GM18507 (cell line): ENCODE results near the gene TRPC4.
A peak's percentile ranks its signal among the peaks of the same experiment; 100 is the strongest.
"Not testable (repeated sequence)": the region's sequence is repeated elsewhere in the genome, so short reads cannot be mapped to it uniquely, and the experiment has no call there.

Experiments
- DNase-seq: peaks from one replicate; pipeline ENCODE4 v3.0.0; 2011; ENCODE audit warnings: low read depth; ENCODE audit not compliant: insufficient read length; ENCODE audit errors: extremely low spot score
- FAIRE-seq: peaks from 2 replicates; lab custom pipeline; 2011; peaks lifted over from hg19 to GRCh38; lab: Jason Lieb, UNC

Gene TRPC4

DNA sequence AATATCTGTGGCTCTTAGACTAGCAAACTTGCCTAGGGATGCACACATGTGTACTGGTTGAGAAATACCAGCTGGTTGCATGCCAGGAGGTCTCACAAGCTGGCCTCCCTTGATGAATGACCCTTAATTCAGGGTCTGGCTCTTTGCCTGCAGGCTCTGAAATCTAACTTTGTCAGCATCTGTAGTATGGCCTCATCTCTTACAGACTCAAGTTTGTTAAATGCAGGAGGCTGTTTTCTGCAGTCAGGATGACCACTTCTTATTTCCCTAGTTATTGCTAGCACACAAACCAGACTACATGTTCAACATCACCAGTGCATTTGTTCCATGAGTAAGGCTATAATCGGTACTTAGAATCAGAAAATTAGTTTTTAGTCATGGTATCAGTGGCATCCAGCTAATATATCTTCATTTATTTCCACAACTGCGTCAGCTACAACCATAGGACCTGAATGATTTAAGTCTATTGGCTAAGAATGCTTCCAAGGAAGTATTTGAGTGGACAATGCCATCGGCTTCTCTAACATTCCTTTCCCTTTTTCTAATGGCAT, 247.7 kb downstream of the TRPC4 start:
- no peak for DNase-seq

DNA sequence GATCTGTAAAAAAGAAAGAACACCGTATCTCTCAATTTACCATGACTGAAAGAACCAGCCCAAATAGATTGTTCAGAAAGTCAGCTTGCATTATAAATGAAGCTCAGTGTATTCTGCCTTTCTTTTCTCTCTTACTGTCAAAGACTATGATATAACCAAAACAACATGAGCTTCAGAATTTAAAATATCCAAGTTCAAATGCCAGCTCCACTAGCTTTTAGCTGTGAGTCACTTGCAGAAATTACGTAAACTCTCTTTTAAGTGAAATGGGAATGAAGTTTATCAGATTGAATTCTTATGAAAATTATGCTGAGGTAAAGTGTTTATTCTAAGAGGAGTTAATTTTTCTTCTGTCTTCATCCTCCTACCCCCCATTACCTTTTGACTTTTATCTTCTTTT, 251.0 kb downstream of the TRPC4 start:
- FAIRE-seq: no peak
- no peak for DNase-seq

More for the DNA sequence above, 247.7 kb downstream of the TRPC4 start:
- FAIRE-seq: no peak

DNA sequence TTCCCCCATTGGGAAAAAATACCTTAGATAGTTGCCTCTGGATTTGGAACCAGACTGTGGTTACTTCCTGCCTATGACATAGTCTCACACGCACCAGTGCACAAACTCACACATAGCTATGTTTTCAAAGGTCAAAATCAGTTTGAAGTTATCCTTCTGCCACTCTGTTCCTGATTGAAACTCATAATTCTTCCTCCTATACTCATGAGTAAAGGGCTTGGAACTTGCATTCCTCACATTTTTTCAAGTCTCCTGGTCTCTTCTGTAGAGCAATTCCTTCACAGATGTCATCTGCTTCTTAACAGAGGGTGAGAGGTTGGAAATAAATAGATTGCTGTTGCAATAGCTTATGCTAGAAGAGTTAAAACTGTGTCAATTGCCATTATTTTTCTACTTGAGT, 252.4 kb downstream of the TRPC4 start:
- no peak for DNase-seq
- no peak for FAIRE-seq

DNA sequence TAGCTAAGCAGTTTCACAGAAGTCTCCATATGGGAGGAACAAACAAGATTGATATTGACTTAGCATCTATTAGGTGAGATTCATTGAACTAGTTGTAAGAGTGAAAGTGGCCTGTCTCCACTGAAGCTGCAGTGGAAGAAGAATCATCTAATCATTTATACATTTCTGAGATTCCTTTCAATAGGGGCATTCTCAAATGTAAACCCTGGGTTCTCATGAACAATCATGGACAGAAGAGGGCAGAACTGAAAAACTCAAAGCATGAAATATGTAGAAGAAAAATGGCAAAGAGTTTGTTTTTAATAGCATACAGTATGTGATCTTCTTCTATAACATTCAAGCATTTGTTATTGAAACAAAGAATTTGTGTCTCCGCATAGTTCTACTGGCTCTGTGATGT, 253.4 kb downstream of the TRPC4 start:
- no peak for DNase-seq
- no peak for FAIRE-seq

DNA sequence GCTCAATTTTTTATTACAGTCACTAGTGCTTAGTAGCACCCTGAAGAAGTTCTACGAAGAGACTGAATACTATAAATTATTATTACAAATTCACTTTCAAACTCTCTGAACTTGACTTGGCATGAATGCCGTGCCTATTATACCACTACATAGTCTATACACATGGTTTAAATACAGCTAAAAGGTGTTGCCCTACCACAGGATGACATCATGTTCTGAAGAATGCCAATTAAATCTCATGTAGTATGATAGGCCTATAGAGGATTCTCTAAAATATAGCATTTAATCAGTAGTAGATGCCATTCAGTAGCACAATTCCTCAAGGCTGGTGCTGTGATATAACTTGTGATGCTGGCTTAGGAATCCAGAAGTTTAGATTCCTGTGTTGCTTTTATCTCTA, 254.3 kb downstream of the TRPC4 start:
- DNase-seq (no peak), FAIRE-seq (no peak)

DNA sequence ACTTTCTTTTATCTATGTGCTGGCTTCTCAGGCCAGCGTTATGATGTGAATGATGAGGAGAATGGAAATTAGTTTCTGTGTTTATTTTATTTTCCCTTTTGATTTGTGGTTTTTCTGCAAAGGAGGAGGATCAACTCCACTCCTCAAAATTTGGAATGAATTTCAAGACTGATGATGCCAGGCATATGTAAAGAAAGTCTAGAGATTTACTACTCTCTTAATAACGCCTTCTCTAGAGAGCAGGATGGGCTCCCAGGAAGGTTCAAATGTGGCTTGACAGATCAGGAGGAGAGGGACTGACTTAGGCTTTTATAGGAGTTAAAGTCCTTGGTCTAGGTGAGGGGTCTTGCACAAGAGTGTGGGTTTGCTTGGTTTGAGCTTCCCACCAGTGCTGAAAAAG, 255.9 kb downstream of the TRPC4 start:
- DNase-seq: no peak
- no peak for FAIRE-seq

DNA sequence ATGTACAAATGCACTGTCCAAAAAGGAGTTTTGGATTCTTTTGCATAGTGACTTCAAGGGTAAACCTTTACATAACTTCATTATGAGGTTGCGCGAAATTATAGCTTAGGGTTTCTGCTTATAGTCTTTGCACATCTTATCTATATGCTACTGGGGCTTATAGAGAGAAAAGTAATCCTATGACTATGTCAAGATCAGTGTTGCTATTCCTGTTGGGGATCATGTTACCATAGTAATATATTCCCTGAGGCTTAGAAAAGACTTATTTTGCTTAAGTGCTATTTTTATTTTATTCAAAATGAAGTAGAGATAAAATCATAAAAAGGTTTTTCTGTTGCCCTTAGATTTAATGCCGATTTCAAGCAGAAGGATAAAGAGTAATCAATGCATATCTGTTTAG, 256.3 kb downstream of the TRPC4 start:
- no peak for FAIRE-seq
- DNase-seq: no peak

DNA sequence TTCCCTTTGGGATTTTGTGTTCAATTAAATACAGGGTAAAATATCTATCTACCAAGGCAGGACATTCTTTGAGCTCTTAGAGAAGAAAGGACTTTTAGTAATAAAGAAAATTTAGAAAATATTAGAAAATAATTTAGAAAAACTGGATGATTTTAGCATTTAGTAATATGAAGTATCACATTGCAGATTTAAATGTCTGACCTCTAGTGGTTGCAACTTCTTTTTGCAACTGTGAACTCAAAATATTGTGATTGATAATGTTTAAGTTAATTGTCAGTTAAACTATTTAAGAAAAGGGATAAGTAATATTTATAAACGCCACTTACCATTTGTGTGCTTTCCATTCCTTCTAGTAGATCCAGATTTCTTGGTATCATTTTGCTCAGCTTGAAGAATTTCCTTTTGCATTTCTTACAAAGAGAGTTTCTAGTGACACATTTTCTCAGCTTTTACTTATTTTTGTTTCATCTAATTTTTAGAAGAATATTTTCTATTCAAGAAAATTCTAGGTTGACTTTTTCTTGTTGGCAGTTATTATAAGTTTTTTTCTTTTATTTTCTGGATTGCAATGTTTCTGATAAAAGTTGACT, 260.7 kb downstream of the TRPC4 start:
- FAIRE-seq (no peak), DNase-seq (no peak)

DNA sequence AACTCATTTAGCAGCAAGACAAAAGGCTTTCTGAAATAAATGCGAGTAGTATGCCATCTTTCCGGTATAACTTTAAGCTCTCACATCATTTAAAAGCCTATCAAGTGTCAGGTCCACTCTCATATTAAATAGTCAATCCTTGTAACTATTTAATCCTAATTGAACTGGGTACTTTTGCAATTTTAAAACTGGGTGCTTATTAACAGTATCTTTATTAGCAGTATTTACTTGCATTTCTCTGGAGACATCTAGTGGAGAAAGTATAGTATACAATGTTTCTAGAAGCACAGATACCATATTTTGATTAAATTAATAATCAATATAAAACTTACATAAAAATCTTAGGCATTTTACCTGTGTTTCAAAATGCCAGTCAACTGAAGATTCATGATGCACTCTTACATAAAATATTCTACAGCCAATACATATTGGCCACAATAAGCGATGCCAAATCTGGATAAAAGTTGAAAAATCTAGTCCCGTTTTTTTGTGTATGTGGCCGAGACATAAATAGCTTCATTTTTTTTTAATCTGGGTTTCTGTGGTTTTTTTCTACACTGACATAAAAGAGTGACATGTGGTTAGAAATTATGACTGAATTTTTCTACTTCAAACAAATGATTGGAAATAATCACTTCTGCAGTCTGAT, 266.7 kb downstream of the TRPC4 start:
- DNase-seq (no peak), FAIRE-seq (peak; percentile 49)

DNA sequence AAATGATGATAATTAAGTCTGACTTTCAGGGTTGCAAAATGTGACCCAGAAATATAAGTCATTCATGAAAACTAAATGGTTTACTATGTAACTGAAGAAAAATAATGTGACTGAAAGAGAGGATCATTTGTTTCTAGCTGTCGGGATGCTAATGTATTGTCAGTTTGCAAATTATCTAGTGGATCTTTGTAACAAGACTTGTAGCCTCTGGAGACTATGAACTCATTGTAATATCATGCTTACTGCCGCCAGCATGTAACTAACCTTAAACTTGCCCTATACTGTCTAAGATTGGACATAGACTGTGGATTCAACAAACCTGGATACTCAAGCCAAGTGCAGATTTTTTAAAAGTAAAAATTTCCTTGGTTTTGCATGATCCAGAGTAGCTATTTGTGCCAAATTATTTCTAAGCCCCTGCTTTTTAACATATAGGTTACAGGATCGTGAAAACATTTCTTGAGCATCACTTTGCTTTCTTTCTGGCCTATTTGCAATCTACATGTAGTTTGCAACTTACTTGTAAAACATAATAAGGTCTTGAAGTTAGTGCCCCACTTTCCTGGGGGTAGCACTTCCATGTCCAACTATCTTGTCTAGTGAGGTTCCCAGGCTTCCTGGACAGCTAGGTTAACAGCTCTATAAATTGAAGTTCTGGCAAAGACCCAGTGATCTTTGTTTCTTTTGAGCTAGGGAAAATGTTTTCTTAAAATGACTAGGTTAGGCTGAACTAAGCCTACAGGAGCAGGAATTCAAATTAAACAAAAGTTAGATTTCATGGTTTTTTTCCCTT, 267.7 kb downstream of the TRPC4 start:
- DNase-seq: no peak
- no peak for FAIRE-seq

DNA sequence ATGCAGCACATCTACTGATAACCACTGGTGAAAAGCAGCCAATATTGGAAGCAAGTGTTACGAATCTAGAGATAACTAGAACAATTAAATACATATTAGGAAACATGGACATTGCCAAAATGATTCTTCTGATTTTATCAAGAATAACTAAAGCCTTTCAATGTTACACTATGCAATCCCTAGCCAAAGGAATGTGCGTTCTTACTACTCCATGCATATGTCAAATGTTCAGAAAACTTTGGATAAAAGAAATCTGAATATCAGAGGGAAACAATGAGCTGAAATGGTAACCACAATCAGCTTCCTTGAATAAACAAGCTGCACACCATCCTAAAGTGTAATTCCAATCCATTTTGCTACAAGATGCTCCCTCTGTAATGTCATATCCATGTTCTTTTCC, 270.1 kb downstream of the TRPC4 start:
- DNase-seq (no peak), FAIRE-seq (no peak)

DNA sequence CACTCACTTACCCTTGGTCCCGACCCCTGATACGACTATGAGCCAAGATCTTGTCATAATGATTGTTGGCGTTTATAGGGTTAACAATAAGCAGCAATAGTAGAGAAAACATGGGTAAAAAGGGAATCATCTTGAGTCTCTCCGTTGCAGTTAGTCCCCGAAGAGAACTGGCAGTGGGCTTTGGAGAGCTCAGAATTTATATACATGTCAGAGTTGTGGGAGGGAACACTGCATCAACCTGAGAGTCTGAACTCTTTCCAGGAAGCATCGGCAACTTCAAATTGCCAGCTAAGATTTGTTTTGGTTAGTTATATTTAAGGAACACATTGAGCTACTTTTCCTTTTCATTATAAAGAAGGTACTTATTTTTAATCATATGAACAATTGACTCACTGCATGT, 271.0 kb downstream of the TRPC4 start, which contains the start of gene POSTN:
Gene POSTN (minus strand): TSS at position 172 of the 400 bp plus-strand sequence. CDS start 42 bp downstream, at position 130.
- DNase-seq (no peak), FAIRE-seq (no peak)

DNA sequence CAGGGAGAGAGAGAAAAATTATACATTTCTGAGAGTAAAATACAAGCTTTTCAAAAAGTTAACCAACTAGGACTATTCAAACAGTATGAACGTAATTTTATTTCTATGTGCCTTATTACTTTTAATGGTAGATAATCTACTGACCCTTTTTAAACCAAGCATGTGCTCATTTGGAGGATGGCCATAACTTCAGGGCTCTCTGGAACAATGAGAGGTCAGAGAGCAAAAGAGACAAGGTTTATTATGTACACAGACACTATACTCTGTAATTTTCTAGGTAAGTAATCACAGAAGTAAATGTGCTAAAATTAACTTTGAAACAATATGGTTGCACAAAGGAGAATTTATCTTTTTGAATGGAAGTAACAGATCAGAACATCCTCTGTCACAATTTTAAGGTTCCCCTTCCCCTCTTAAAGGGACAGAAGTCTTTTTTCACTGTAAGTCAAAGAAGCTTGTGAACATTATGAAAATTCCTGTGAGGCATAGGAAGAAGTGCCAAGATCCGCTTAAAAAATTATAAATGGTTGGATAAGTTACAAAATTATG, 272.0 kb downstream of the TRPC4 start:
- DNase-seq (no peak), FAIRE-seq (no peak)

DNA sequence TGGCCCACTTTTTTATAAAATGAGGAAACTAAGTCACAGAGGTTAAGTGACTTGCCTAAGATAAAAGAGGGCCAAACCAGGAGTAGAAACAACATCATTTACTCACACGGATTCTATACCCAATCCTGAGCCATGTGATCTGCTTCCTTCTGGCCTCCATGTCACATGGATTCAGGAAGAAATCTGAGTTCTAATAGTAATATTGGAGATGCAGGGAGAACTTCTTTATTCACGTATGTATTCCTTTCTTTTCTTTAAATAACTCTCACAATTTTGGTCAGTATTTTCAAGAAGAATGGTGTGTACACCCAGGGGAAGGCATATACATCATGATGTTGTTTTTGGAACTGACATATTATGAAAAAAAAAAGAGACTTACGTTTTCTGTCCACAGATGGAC, 272.8 kb downstream of the TRPC4 start:
- FAIRE-seq: no peak
- DNase-seq: no peak

DNA sequence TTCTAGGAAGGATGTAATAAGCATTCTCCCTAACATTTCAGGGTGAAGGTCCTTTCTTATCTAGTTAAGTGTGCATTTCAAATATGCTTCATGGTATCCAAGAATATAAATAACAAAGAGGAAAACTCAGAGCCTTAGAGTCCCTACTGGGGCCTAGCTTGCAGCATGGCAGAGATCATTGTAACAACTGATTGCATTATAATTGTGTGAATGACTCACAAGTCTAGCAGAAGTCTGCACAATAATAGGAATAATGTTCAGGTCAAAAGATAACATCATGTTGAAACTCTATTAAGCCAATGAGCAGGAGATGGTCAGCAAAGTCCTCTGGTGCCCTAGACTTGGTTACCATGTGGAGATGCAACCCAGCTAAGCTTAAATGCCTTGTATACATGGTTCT, 274.4 kb downstream of the TRPC4 start:
- no peak for DNase-seq
- FAIRE-seq: no peak

DNA sequence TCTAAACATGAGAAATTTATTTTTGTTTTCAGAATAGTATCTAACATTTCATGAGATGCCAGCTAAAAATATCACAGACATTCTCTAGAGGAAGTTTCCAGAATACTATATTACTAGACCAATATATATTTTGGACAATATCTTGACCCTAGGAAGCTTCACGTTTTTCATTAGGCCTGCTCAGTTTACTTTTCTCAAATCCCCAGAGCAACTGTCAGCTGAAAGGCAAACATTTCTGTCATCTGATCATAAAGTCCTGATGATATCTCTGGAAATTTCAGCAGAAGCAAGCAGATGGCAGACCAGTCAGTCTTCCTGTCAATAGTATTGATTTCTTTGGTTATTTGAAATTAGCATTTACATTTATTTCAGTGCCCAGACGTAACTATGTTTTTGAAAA, 275.0 kb downstream of the TRPC4 start:
- no peak for DNase-seq
- no peak for FAIRE-seq

DNA sequence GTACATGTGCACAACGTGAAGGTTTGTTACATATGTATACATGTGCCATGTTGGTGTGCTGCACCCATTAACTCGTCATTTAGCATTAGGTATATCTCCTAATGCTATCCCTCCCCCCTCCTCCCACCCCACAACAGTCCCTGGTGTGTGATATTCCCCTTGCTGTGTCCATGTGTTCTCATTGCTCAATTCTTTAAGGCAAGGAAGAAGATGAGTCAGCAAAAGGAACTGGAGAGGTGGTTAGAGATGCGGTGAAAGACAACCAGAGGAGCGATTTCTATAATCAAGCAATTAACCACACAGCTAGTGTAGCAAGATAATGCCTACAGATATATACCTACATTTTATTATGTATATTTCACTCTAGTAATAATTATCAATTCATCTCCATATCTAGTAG, 280.2 kb downstream of the TRPC4 start:
- FAIRE-seq: not testable (repeated sequence)

DNA sequence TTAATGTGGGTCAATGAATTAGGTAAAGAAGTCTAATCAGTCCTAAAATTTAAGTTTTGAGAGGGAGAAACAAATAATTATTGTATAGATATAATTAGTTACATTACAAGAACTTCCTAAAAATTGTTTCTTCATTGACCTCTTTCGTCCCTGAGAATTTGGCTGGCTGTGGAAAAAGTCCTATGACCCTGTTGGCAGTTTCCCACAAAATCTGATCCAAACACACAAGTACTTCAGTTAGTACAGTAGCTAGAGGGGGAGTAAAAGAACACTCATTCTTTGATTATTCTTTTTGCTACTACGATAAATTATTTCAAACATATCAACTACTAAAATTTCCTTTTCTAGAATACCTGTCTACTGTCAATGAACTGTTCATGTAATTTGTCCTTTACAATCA, 282.3 kb downstream of the TRPC4 start:
- DNase-seq (no peak), FAIRE-seq (no peak)

More for the DNA sequence above, 280.2 kb downstream of the TRPC4 start:
- DNase-seq: not testable (repeated sequence)
